NB4 (cell line): ENCODE measurements around the gene ZSCAN29.

ENCODE experiments used
- TF ChIP-seq, protein P1 (sequence below): IDR thresholded peaks from one replicate; pipeline ENCODE4 v1.5.1; 2012; ENCODE audit warnings: low read depth, low read length
- TF ChIP-seq, protein P2 (sequence below): IDR thresholded peaks from 2 replicates; pipeline ENCODE4 v1.6.1; 2011; ENCODE audit warnings: low read depth, low read length

DNA sequence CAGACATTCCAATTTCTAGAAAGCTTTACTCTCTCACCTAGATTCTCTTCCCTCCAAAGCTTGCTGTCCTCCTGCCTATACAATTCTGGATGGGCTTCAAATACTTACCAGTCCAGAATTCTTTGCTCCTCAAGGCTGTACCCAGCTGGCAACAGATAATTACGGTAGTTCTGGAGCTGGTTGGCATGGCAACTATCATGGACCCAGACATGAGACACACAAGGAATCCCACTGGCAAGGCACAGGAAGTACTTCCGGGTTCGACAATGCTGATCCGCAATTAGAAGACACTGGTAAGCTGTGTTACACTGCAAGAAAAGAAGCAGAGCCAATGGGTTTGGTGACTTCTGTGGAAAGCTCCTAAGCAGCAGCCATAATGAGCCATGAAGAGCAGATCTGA is 37.9 kb upstream of the ZSCAN29 start:
- TF ChIP-seq, protein P1, sequence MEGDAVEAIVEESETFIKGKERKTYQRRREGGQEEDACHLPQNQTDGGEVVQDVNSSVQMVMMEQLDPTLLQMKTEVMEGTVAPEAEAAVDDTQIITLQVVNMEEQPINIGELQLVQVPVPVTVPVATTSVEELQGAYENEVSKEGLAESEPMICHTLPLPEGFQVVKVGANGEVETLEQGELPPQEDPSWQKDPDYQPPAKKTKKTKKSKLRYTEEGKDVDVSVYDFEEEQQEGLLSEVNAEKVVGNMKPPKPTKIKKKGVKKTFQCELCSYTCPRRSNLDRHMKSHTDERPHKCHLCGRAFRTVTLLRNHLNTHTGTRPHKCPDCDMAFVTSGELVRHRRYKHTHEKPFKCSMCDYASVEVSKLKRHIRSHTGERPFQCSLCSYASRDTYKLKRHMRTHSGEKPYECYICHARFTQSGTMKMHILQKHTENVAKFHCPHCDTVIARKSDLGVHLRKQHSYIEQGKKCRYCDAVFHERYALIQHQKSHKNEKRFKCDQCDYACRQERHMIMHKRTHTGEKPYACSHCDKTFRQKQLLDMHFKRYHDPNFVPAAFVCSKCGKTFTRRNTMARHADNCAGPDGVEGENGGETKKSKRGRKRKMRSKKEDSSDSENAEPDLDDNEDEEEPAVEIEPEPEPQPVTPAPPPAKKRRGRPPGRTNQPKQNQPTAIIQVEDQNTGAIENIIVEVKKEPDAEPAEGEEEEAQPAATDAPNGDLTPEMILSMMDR = no peak
- TF ChIP-seq, protein P2, sequence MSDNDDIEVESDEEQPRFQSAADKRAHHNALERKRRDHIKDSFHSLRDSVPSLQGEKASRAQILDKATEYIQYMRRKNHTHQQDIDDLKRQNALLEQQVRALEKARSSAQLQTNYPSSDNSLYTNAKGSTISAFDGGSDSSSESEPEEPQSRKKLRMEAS = no peak
